H9 (cell line): ENCODE measurements around the gene MARS1. TPM values are rescaled to one million over a fixed set of nuclear protein-coding genes. Genes with fewer than 3 reads are reported as not detected.
A peak's percentile ranks its signal among the peaks of the same experiment; 100 is the strongest.

ENCODE experiments used
- DNase-seq: peaks from one replicate; pipeline ENCODE4 v3.0.0-alpha.2; 2017
- H2AFZ ChIP-seq: one replicate; pipeline ENCODE4 v1.6.1; 2013; ENCODE audit warnings: mild to moderate bottlenecking, low read length, control low read depth, moderate library complexity
- H2AK5ac ChIP-seq: 2 replicates; pipeline ENCODE4 v1.6.1; 2013; ENCODE audit warnings: low read length, control low read depth, mixed read lengths; ENCODE audit not compliant: insufficient read length
- H2BK120ac ChIP-seq: one replicate; pipeline ENCODE4 v1.6.1; 2013; ENCODE audit warnings: low read depth, mild to moderate bottlenecking, low read length, control low read depth, inconsistent platforms; ENCODE audit not compliant: poor library complexity, severe bottlenecking
- H2BK12ac ChIP-seq: 2 replicates; pipeline ENCODE4 v1.6.1; 2013; ENCODE audit warnings: low read length, control low read depth, mixed read lengths, low read depth; ENCODE audit not compliant: insufficient read length
- H2BK15ac ChIP-seq: 2 replicates; pipeline ENCODE4 v1.6.1; 2013; ENCODE audit warnings: low read depth, low read length, control low read depth
- H2BK20ac ChIP-seq: one replicate; pipeline ENCODE4 v1.6.1; 2013; ENCODE audit warnings: low read depth, mild to moderate bottlenecking, low read length, control low read depth, inconsistent platforms; ENCODE audit not compliant: poor library complexity, severe bottlenecking
- H2BK5ac ChIP-seq: 2 replicates; pipeline ENCODE4 v1.6.1; 2013; ENCODE audit warnings: low read length, control low read depth, mixed read lengths; ENCODE audit not compliant: insufficient read length
- H3K14ac ChIP-seq: 2 replicates; pipeline ENCODE4 v1.6.1; 2013; ENCODE audit warnings: low read length, control low read depth; ENCODE audit not compliant: insufficient read depth
- H3K18ac ChIP-seq: 2 replicates; pipeline ENCODE4 v1.6.1; 2013; ENCODE audit warnings: low read depth, mild to moderate bottlenecking, mixed read lengths, low read length, control low read depth; ENCODE audit not compliant: insufficient read length
- H3K23ac ChIP-seq: 2 replicates; pipeline ENCODE4 v1.6.1; 2013; ENCODE audit warnings: low read length, control low read depth, mixed read lengths, low read depth; ENCODE audit not compliant: insufficient read length
- H3K23me2 ChIP-seq: 2 replicates; pipeline ENCODE4 v1.6.1; 2013; ENCODE audit warnings: low read depth, mild to moderate bottlenecking, mixed read lengths, low read length, control low read depth; ENCODE audit not compliant: insufficient read length, poor library complexity, severe bottlenecking
- H3K27ac ChIP-seq: 2 replicates; pipeline ENCODE4 v1.5.1; 2013; ENCODE audit warnings: low read length, control low read depth, mixed read lengths, low read depth; ENCODE audit not compliant: insufficient read length
- H3K27me3 ChIP-seq: 2 replicates; pipeline ENCODE4 v1.6.1; 2013; ENCODE audit warnings: low read length, control low read depth, inconsistent platforms; ENCODE audit not compliant: insufficient read depth
- H3K4ac ChIP-seq: 2 replicates; pipeline ENCODE4 v1.6.1; 2013; ENCODE audit warnings: low read depth, mild to moderate bottlenecking, control low read depth, inconsistent platforms, low read length, moderate library complexity
- H3K4me1 ChIP-seq: 2 replicates; pipeline ENCODE4 v1.6.1; 2013; ENCODE audit warnings: low read length, control low read depth, inconsistent platforms; ENCODE audit not compliant: insufficient read depth
- H3K4me2 ChIP-seq: 2 replicates; pipeline ENCODE4 v1.6.1; 2013; ENCODE audit warnings: low read length, control low read depth, mixed read lengths; ENCODE audit not compliant: insufficient read length, insufficient read depth
- H3K56ac ChIP-seq: 2 replicates; pipeline ENCODE4 v1.6.1; 2013; ENCODE audit warnings: low read depth, mild to moderate bottlenecking, mixed read lengths, low read length, control low read depth; ENCODE audit not compliant: insufficient read length
- H3K79me1 ChIP-seq: 2 replicates; pipeline ENCODE4 v1.6.1; 2013; ENCODE audit warnings: low read depth, mild to moderate bottlenecking, moderate library complexity, low read length, control low read depth, inconsistent platforms; ENCODE audit not compliant: insufficient read depth, poor library complexity, severe bottlenecking
- H3K79me2 ChIP-seq: 2 replicates; pipeline ENCODE4 v1.6.1; 2013; ENCODE audit warnings: low read length, control low read depth, inconsistent platforms; ENCODE audit not compliant: insufficient read depth
- H3K9ac ChIP-seq: 2 replicates; pipeline ENCODE4 v1.6.1; 2013; ENCODE audit warnings: low read length, control low read depth, mixed read lengths; ENCODE audit not compliant: insufficient read length; ENCODE audit errors: extremely low read depth
- H3K9me3 ChIP-seq: one replicate; pipeline ENCODE4 v1.6.1; 2013; ENCODE audit warnings: low read depth, low read length, inconsistent platforms; ENCODE audit not compliant: control insufficient read depth
- H3T11ph ChIP-seq: one replicate; pipeline ENCODE4 v1.6.1; 2013; ENCODE audit warnings: mild to moderate bottlenecking, low read length, control low read depth, inconsistent platforms
- H4K20me1 ChIP-seq: one replicate; pipeline ENCODE4 v1.6.1; 2013; ENCODE audit not compliant: control insufficient read depth, insufficient read length, insufficient read depth
- H4K5ac ChIP-seq: 2 replicates; pipeline ENCODE4 v1.6.1; 2013; ENCODE audit warnings: low read depth, mild to moderate bottlenecking, mixed read lengths, low read length, control low read depth; ENCODE audit not compliant: insufficient read length
- H4K8ac ChIP-seq: replicated peaks from 2 replicates; pipeline ENCODE4 v1.6.1; 2013; ENCODE audit warnings: low read length, control low read depth, mixed read lengths, low read depth; ENCODE audit not compliant: insufficient read length
- H4K91ac ChIP-seq: 2 replicates; pipeline ENCODE4 v1.6.1; 2013; ENCODE audit warnings: low read depth, mild to moderate bottlenecking, moderate library complexity, mixed read lengths, low read length, control low read depth; ENCODE audit not compliant: insufficient read length
- H3K27ac Mint-ChIP-seq, 3 experiments: 2 replicates in 2 of 3; 3 replicates in 1 of 3; pipeline ENCODE4 v1.8.0; 2020 to 2021; ENCODE audit warnings: mixed read lengths in 3 of 3, mild to moderate bottlenecking in 1 of 3, moderate library complexity in 1 of 3
- H3K27me3 Mint-ChIP-seq: 2 replicates; pipeline ENCODE4 v1.8.0; 2021; ENCODE audit warnings: low read depth, mild to moderate bottlenecking, moderate library complexity, mixed read lengths
- H3K36me3 Mint-ChIP-seq, 3 experiments: 2 replicates in 2 of 3; 3 replicates in 1 of 3; pipeline ENCODE4 v1.8.0; 2020 to 2021; ENCODE audit warnings: low read depth in 3 of 3, mixed read lengths in 3 of 3; ENCODE audit not compliant: insufficient read depth in 1 of 3
- H3K4me1 Mint-ChIP-seq, 2 experiments: 2 replicates each; pipeline ENCODE4 v1.8.0; 2020; ENCODE audit warnings: mixed read lengths in 2 of 2
- H3K4me3 Mint-ChIP-seq, 2 experiments: 2 replicates in 1 of 2; 3 replicates in 1 of 2; pipeline ENCODE4 v1.8.0; 2020 to 2021; ENCODE audit warnings: mild to moderate bottlenecking in 2 of 2, mixed read lengths in 2 of 2, moderate library complexity in 1 of 2
- H3K9me3 Mint-ChIP-seq, 2 experiments: 2 replicates in 1 of 2; 3 replicates in 1 of 2; pipeline ENCODE4 v1.8.0; 2020; ENCODE audit warnings: mild to moderate bottlenecking in 2 of 2, mixed read lengths in 2 of 2, moderate library complexity in 1 of 2
- WGBS: extraction: QIAGEN DNeasy Blood & Tissue Kit; methylation state at CpG from one replicate; pipeline ENCODE4 v1.1.7; 2013; ENCODE audit warnings: missing lambda C conversion rate, low lambda C conversion rate, mixed read lengths; ENCODE audit not compliant: insufficient read length; ENCODE audit errors: extremely low coverage; 5-methylcytosine and 5-hydroxymethylcytosine counted together
- long read RNA-seq: library from polyadenylated mRNA; unstranded; transcript quantifications from one replicate; pipeline ENCODE4 v2.0.0, GENCODE V29; 2020
- total RNA-seq: library from RNA; stranded (reverse); gene quantifications from 2 replicates; pipeline ENCODE4 v1.2.1, GENCODE V29; 2021
- TF ChIP-seq, protein P1 (sequence below): fragments of 200-600 bp; sonication (generic); conservative IDR thresholded peaks from 3 replicates; pipeline ENCODE4 v1.8.0; 2021; ENCODE audit warnings: antibody characterized with exemption, mild to moderate bottlenecking

MARS1 gene
- total RNA-seq = 352 and 368 TPM in 2 replicates
- long read RNA-seq, transcript MARS-201 (21 exons, 2,905 nt) = major isoform, 1,512 of 1,977 reads
- long read RNA-seq, partial matches to known transcripts = 173 of 1,977 reads
- long read RNA-seq, other reads (novel, unspliced or antisense) = 292 of 1,977 reads

DNA sequence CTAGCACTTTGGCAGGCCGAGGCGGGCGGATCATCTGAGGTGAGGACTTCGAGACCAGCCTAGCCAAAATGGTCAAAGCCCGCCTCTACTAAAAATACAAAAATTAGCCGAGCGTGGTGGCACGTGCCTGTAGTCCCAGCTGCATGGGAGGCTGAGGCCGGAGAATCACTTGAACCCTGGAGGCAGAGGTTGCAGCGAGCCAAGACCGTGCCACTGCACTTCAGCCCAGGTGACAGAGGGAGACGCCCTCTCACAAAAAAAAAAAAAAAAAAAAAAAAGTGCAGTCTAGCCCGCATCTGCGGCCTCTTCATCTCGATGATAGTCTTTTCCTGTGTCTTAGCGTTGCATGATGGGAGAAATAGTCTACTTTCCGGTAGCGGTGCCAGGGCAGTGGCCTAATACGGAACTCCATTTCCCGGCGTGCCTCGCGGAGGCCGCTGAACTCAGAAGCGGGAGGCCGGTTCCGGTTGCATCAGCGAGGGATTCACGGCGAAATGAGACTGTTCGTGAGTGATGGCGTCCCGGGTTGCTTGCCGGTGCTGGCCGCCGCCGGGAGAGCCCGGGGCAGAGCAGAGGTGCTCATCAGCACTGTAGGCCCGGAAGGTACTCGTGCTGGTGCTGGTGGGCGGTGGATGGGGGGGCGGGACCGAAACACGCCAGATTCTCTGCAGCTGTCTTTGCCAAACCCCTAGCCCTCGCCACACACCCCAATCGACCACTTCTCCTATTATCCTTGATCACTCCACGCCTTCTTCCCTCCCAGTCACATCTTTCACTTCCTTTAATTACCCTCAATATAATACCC, at the start of gene MARS1:
MARS1 (plus strand) TSS at position 472 of the 805 bp plus-strand sequence; CDS start at position 495, 23 bp downstream.
- Histone ChIP-seq H2AFZ (no peak within 1 kb of the TSS), H2BK15ac (no peak within 1 kb of the TSS), H3T11ph (no peak within 1 kb of the TSS), H3K9ac (peak within 1 kb of the TSS; percentile 85), H3K27ac (no peak within 1 kb of the TSS), H2AK5ac (no peak within 1 kb of the TSS), H2BK120ac (no peak within 1 kb of the TSS), H3K9me3 (no peaks in the 10 kb centered on the region), H3K27me3 (no peaks in the 10 kb centered on the region), H3K4ac (no peak within 1 kb of the TSS; the same call in 1 of the 2 replicates), H4K91ac (no peak within 1 kb of the TSS), H3K56ac (no peak within 1 kb of the TSS), H3K23ac (no peak within 1 kb of the TSS), H2BK12ac (no peak within 1 kb of the TSS), H4K20me1 (no peaks in the 10 kb centered on the region), H4K5ac (no peak within 1 kb of the TSS), H3K79me1 (no peaks in the 10 kb centered on the region), H4K8ac (no peak within 1 kb of the TSS), H3K79me2 (peaks cover 8% of the 10 kb centered on the region; the same call in 1 of the 2 replicates), H3K4me2 (peak within 1 kb of the TSS; percentile 90), H2BK20ac (no peak within 1 kb of the TSS), H3K14ac (peak within 1 kb of the TSS; percentile 95; the same call in 1 of the 2 replicates), H3K18ac (peak within 1 kb of the TSS; percentile 74), H3K23me2 (peaks cover 5% of the 10 kb centered on the region), H2BK5ac (peak within 1 kb of the TSS; percentile 2), H3K4me1 (peaks cover 2% of the 10 kb centered on the region; the same call in 1 of the 2 replicates)
- TF ChIP-seq, protein P1, sequence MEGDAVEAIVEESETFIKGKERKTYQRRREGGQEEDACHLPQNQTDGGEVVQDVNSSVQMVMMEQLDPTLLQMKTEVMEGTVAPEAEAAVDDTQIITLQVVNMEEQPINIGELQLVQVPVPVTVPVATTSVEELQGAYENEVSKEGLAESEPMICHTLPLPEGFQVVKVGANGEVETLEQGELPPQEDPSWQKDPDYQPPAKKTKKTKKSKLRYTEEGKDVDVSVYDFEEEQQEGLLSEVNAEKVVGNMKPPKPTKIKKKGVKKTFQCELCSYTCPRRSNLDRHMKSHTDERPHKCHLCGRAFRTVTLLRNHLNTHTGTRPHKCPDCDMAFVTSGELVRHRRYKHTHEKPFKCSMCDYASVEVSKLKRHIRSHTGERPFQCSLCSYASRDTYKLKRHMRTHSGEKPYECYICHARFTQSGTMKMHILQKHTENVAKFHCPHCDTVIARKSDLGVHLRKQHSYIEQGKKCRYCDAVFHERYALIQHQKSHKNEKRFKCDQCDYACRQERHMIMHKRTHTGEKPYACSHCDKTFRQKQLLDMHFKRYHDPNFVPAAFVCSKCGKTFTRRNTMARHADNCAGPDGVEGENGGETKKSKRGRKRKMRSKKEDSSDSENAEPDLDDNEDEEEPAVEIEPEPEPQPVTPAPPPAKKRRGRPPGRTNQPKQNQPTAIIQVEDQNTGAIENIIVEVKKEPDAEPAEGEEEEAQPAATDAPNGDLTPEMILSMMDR = peak; percentile 35; the same call in 2 of the 3 replicates
- H3K27ac Mint-ChIP-seq = peak within 1 kb of the TSS; percentile 95 to 99 (median 97)
- peak; percentile 97 for DNase-seq
- H3K9me3 Mint-ChIP-seq = peaks cover under 1 to 3% of the 10 kb centered on the region in 2 experiments; a peak in 2 of 5 replicates
- H3K4me3 Mint-ChIP-seq = peak within 1 kb of the TSS; percentile 96 to 97
- peaks cover 44 to 49% (median 46%) of the 10 kb centered on the region in 3 experiments for H3K36me3 Mint-ChIP-seq
- peaks cover 14% of the 10 kb centered on the region in 2 experiments for H3K4me1 Mint-ChIP-seq
- 100% methylated on average over 1 of the region's 47 CpGs for WGBS
- no peaks in the 10 kb centered on the region for H3K27me3 Mint-ChIP-seq
